GM21576 (cell line): ENCODE results near the gene DACT3.
"Not testable (repeated sequence)": the region's sequence is repeated elsewhere in the genome, so short reads cannot be mapped to it uniquely, and the experiment has no call there.

Experiments used
- ATAC-seq: cut with Tn5 transposase; IDR thresholded peaks from one replicate; pipeline ENCODE4 v1.9.1; 2021; ENCODE audit warnings: mild to moderate bottlenecking, moderate library complexity; ENCODE audit not compliant: unreplicated experiment

DACT3 gene

GRCh38 chr19:46634656-46635218 is 26.2 kb downstream of the DACT3 start:
- no peak for ATAC-seq

GRCh38 chr19:46634045-46634655 is 26.8 kb downstream of the DACT3 start:
- ATAC-seq = peak; percentile 52

- no peak for ATAC-seq
These were observed 27.9 kb downstream of the DACT3 start for GRCh38 chr19:46633130-46633529.

GRCh38 chr19:46631481-46631880 is 29.5 kb downstream of the DACT3 start:
- ATAC-seq = no peak

- no peak for ATAC-seq
These were observed 30.3 kb downstream of the DACT3 start for GRCh38 chr19:46630586-46631205.

GRCh38 chr19:46629546-46630025 is 31.4 kb downstream of the DACT3 start:
- no peak for ATAC-seq

- not testable (repeated sequence) for ATAC-seq
These were observed 32.0 kb downstream of the DACT3 start for GRCh38 chr19:46628970-46629369.

- no peak for ATAC-seq
These were observed 34.5 kb downstream of the DACT3 start for GRCh38 chr19:46626446-46626845.

GRCh38 chr19:46625731-46626130 is 35.3 kb downstream of the DACT3 start:
- ATAC-seq = no peak

- ATAC-seq = no peak
These were observed 35.9 kb downstream of the DACT3 start, which contains the start of gene PTGIR for GRCh38 chr19:46624958-46625661. PTGIR (minus strand) TSS chr19:46625089; CDS start chr19:46624225, 864 bp downstream.

GRCh38 chr19:46623915-46624502 is 37.0 kb downstream of the DACT3 start:
- ATAC-seq = no peak

GRCh38 chr19:46622118-46622446 is 38.9 kb downstream of the DACT3 start:
- no peak for ATAC-seq

GRCh38 chr19:46621191-46622117 is 39.5 kb downstream of the DACT3 start:
- no peak for ATAC-seq

- ATAC-seq = no peak
These were observed 40.3 kb downstream of the DACT3 start for GRCh38 chr19:46620716-46621115.

- ATAC-seq = no peak
These were observed 40.7 kb downstream of the DACT3 start for GRCh38 chr19:46620267-46620666.

- no peak for ATAC-seq
These were observed 42.2 kb downstream of the DACT3 start for GRCh38 chr19:46618670-46619231.

GRCh38 chr19:46617601-46618000 is 43.4 kb downstream of the DACT3 start:
- no peak for ATAC-seq

- no peak for ATAC-seq
These were observed 44.2 kb downstream of the DACT3 start for GRCh38 chr19:46616631-46617322.

- no peak for ATAC-seq
These were observed 45.0 kb downstream of the DACT3 start for GRCh38 chr19:46615966-46616365.
